Ishikawa (cell line): Measurements from ENCODE around the gene HSPBP1.

Experiments
- CEBPB ChIP-seq: IDR thresholded peaks from 2 replicates; pipeline ENCODE4 v1.6.1; 2012
- CREB1 ChIP-seq: IDR thresholded peaks from 2 replicates; pipeline ENCODE4 v1.6.1; 2012; ENCODE audit warnings: low read depth
- EGR1 ChIP-seq: IDR thresholded peaks from 2 replicates; pipeline ENCODE4 v1.6.1; 2012
- EP300 ChIP-seq: IDR thresholded peaks from 2 replicates; pipeline ENCODE4 v1.6.1; 2012; ENCODE audit warnings: borderline replicate concordance
- FOXM1 ChIP-seq: IDR thresholded peaks from 2 replicates; pipeline ENCODE4 v1.6.1; 2012; ENCODE audit warnings: low read depth, borderline replicate concordance
- NFIC ChIP-seq: IDR thresholded peaks from 2 replicates; pipeline ENCODE4 v1.6.1; 2012
- RAD21 ChIP-seq: IDR thresholded peaks from 2 replicates; pipeline ENCODE4 v1.6.1; 2012; ENCODE audit warnings: low read depth
- TAF1 ChIP-seq: IDR thresholded peaks from 2 replicates; pipeline ENCODE4 v1.6.1; 2012; ENCODE audit warnings: low read depth, mild to moderate bottlenecking
- TCF12 ChIP-seq: IDR thresholded peaks from 2 replicates; pipeline ENCODE4 v1.6.1; 2012; ENCODE audit warnings: low read depth
- TEAD4 ChIP-seq: IDR thresholded peaks from 2 replicates; pipeline ENCODE4 v1.6.1; 2012
- YY1 ChIP-seq: IDR thresholded peaks from 2 replicates; pipeline ENCODE4 v1.6.1; 2012; ENCODE audit warnings: low read depth
- ZBTB7A ChIP-seq: IDR thresholded peaks from 2 replicates; pipeline ENCODE4 v1.6.1; 2012; ENCODE audit warnings: low read depth
- TF ChIP-seq, protein P1 (sequence below): IDR thresholded peaks from 2 replicates; pipeline ENCODE4 v1.6.1; 2012
- TF ChIP-seq, protein P2 (sequence below): IDR thresholded peaks from 2 replicates; pipeline ENCODE4 v1.6.1; 2012
- TF ChIP-seq, protein P3 (sequence below): IDR thresholded peaks from 2 replicates; pipeline ENCODE4 v1.6.1; 2012; ENCODE audit warnings: low read depth, mild to moderate bottlenecking

The HSPBP1 gene

DNA sequence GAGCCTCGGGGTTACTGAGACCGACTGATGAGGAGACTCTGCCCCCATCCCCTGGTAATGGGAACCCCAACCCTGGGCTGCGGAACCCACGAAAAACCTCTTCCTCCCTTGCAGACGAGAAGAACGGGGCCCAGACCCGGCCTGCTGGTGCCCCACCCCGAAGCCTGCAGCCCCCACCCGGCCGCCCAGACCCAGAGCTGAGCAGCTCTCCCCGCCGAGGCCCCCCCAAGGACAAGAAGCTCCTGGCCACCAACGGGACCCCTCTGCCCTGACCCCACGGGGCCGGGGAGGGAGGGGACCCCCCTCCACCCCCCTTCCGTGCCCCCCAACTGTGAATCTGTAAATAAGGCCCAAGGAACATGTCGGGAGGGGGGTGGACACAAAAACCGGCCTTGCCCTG is 31.9 kb upstream of the HSPBP1 start:
- TF ChIP-seq ZBTB7A (no peak), CREB1 (no peak), FOXM1 (no peak), TEAD4 (no peak), TAF1 (no peak), EP300 (no peak), YY1 (no peak), TCF12 (no peak), EGR1 (no peak), CEBPB (no peak), NFIC (no peak), RAD21 (no peak)
- TF ChIP-seq, protein P1, sequence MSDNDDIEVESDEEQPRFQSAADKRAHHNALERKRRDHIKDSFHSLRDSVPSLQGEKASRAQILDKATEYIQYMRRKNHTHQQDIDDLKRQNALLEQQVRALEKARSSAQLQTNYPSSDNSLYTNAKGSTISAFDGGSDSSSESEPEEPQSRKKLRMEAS, result no peak
- TF ChIP-seq, protein P2, sequence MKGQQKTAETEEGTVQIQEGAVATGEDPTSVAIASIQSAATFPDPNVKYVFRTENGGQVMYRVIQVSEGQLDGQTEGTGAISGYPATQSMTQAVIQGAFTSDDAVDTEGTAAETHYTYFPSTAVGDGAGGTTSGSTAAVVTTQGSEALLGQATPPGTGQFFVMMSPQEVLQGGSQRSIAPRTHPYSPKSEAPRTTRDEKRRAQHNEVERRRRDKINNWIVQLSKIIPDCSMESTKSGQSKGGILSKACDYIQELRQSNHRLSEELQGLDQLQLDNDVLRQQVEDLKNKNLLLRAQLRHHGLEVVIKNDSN, result no peak
- TF ChIP-seq, protein P3, sequence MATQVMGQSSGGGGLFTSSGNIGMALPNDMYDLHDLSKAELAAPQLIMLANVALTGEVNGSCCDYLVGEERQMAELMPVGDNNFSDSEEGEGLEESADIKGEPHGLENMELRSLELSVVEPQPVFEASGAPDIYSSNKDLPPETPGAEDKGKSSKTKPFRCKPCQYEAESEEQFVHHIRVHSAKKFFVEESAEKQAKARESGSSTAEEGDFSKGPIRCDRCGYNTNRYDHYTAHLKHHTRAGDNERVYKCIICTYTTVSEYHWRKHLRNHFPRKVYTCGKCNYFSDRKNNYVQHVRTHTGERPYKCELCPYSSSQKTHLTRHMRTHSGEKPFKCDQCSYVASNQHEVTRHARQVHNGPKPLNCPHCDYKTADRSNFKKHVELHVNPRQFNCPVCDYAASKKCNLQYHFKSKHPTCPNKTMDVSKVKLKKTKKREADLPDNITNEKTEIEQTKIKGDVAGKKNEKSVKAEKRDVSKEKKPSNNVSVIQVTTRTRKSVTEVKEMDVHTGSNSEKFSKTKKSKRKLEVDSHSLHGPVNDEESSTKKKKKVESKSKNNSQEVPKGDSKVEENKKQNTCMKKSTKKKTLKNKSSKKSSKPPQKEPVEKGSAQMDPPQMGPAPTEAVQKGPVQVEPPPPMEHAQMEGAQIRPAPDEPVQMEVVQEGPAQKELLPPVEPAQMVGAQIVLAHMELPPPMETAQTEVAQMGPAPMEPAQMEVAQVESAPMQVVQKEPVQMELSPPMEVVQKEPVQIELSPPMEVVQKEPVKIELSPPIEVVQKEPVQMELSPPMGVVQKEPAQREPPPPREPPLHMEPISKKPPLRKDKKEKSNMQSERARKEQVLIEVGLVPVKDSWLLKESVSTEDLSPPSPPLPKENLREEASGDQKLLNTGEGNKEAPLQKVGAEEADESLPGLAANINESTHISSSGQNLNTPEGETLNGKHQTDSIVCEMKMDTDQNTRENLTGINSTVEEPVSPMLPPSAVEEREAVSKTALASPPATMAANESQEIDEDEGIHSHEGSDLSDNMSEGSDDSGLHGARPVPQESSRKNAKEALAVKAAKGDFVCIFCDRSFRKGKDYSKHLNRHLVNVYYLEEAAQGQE, result no peak

DNA sequence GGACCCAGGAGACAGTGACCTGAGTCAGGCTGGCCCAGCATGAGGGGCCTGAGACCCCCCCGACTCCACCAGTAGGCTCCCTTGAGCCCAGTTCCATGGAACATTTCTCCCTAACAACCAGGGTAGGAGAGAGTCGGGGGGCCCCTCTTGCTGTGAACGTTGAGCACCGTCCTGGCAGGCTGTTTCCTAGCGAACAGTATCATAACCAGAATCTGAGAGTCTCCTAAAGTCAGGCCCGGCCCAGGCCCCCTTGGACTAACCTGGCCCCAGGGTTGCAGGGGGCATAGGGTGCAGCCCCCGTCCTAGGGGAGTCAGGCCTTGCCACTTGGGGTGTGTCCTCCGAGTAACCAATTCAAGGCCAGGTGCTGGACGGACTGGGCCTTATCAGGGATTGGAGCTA is 31.5 kb upstream of the HSPBP1 start:
- no peak for TF ChIP-seq EP300
- TF ChIP-seq, protein P2, result no peak
- no peak for TF ChIP-seq YY1

DNA sequence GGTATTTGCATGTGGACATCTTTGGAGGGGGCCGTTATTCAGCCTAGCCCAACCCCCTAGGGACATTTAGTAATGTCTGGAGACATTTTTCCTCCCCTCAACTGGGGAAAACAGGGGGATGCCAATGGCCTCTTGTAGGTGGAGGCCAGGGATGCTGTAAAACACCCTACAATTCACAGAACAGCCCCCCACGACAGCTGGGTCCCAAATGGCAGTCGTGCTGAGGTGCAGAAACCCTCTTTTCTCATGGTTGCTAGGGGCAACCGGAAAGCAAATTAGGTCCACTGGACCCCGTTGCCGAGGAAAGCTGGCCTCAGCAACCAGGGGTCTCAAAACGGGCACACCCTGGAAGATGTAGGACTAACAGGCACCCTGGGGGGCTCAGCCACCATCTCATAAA is 30.6 kb upstream of the HSPBP1 start:
- TF ChIP-seq RAD21 (no peak), FOXM1 (no peak), TEAD4 (no peak), TCF12 (no peak), EGR1 (no peak), CREB1 (no peak), NFIC (no peak), CEBPB (no peak), EP300 (no peak)
- TF ChIP-seq, protein P1, result no peak
- TF ChIP-seq, protein P3, result no peak
- TF ChIP-seq, protein P2, result no peak

DNA sequence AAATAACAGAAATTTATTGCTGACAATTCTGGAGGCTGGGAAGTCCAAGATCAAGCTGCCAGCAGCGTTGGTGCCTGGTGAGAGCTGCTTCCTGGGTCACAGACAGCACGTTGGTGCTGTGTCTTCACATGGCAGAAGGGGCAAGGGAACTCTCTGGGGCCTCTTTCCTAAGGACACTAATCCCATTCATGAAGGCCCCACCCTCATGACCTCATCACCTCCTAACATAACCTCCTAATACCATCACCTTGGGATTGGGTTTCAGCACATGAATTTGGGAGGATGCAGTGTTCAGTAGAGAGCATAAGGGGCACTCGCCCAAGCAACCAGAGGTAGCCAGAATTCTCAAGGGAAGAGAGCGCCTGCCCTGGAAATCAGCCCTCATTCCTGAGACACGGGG is 29.5 kb upstream of the HSPBP1 start:
- TF ChIP-seq YY1 (no peak), NFIC (no peak), RAD21 (no peak), EP300 (no peak), TAF1 (no peak), ZBTB7A (no peak), FOXM1 (no peak), EGR1 (no peak), CREB1 (no peak), TEAD4 (no peak), CEBPB (no peak), TCF12 (no peak)
- TF ChIP-seq, protein P1, result no peak
- TF ChIP-seq, protein P3, result no peak
- TF ChIP-seq, protein P2, result no peak
